ENCODE results near the gene MRPL45. TPM values are rescaled to one million over a fixed set of nuclear protein-coding genes. Genes with fewer than 3 reads are reported as not detected.

MRPL45 gene
- total and polyA plus RNA-seq, 2 donors (not counting 3 experiments of a cell fraction or from before 2014, with no cell fraction given): 41.2 to 45.5 TPM

GRCh38 chr17:38353086-38353604 lies 56.2 kb downstream of the MRPL45 start:
- Histone ChIP-seq H3K36me3 (ENCODE audit: control insufficient read depth in 2 of 2, extremely low read depth in 1 of 2, insufficient read depth in 2 of 2, low read length in 2 of 2) (no peaks in the 10 kb centered on the region), H3K27ac (ENCODE audit: insufficient read depth, low read depth, low read length) (no peak overlapping the region), H3K79me2 (ENCODE audit: control insufficient read depth, insufficient read depth, low read length) (peaks cover 4% of the 10 kb centered on the region), H3K4me3 (replicated peaks in 1 of 3; ENCODE audit: insufficient read depth in 1 of 3, low read depth in 1 of 3, low read length in 3 of 3) (peak overlapping the region; percentile 66 to 69 (median 69)), H3K9me3 (replicated peaks; ENCODE audit: control insufficient read depth, insufficient read depth, low read length) (no peaks in the 10 kb centered on the region), H4K20me1 (replicated peaks; ENCODE audit: control insufficient read depth, extremely low read depth, insufficient read depth, low read length) (no peaks in the 10 kb centered on the region), H3K4me2 (ENCODE audit: insufficient read depth, low read length) (peak overlapping the region; percentile 91), H2AFZ (ENCODE audit: low read depth, low read length) (peak overlapping the region; percentile 34), H3K4me1 (ENCODE audit: control insufficient read depth, extremely low read depth, insufficient read depth, low read length) (peaks cover 8% of the 10 kb centered on the region), H3K9me1 (replicated peaks; ENCODE audit: control insufficient read depth, extremely low read depth, insufficient read depth, low read length) (no peaks in the 10 kb centered on the region), H3K9ac (replicated peaks; ENCODE audit: extremely low read depth, insufficient read depth, low read length) (peak overlapping the region; percentile 59), H3K27me3 (ENCODE audit: control insufficient read depth in 2 of 2, insufficient read depth in 2 of 2, low read length in 2 of 2) (no peaks in the 10 kb centered on the region)
- no peak for TF ChIP-seq GATA2 (IDR thresholded peaks at IDR 0.05; ENCODE audit: insufficient read depth, insufficient read length, low read depth, low read length)
- no peak for TF ChIP-seq MAX (IDR thresholded peaks at IDR 0.05; ENCODE audit: insufficient read depth, insufficient read length)
- TF ChIP-seq EZH2 (IDR thresholded peaks at IDR 0.05; ENCODE audit: borderline replicate concordance, low read depth, low read length, severe bottlenecking): no peak
- TF ChIP-seq POLR2AphosphoS5 (IDR thresholded peaks at IDR 0.05; ENCODE audit: insufficient read depth, low read depth, low read length): no peak
- no peak for TF ChIP-seq JUN (IDR thresholded peaks at IDR 0.05; ENCODE audit: borderline replicate concordance, insufficient read depth, insufficient read length, low read depth)
- no peak for TF ChIP-seq MYC (IDR thresholded peaks at IDR 0.05; ENCODE audit: low read depth, low read length)
- no peak for TF ChIP-seq FOS (IDR thresholded peaks at IDR 0.05; ENCODE audit: borderline replicate concordance, insufficient read depth, low read length)
- no peak for TF ChIP-seq POLR2A (IDR thresholded peaks at IDR 0.05; ENCODE audit: low read depth, low read length)
- TF ChIP-seq, protein P1, sequence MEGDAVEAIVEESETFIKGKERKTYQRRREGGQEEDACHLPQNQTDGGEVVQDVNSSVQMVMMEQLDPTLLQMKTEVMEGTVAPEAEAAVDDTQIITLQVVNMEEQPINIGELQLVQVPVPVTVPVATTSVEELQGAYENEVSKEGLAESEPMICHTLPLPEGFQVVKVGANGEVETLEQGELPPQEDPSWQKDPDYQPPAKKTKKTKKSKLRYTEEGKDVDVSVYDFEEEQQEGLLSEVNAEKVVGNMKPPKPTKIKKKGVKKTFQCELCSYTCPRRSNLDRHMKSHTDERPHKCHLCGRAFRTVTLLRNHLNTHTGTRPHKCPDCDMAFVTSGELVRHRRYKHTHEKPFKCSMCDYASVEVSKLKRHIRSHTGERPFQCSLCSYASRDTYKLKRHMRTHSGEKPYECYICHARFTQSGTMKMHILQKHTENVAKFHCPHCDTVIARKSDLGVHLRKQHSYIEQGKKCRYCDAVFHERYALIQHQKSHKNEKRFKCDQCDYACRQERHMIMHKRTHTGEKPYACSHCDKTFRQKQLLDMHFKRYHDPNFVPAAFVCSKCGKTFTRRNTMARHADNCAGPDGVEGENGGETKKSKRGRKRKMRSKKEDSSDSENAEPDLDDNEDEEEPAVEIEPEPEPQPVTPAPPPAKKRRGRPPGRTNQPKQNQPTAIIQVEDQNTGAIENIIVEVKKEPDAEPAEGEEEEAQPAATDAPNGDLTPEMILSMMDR (IDR thresholded peaks at IDR 0.05; ENCODE audit: extremely low read depth in 1 of 2, insufficient read depth in 1 of 2, low read depth in 1 of 2, low read length in 2 of 2): no peak
- FAIRE-seq (no peak), DNase-seq (ENCODE audit: low read depth, low spot score) (no peak)
- intact Hi-C loops (cut with micrococcal nuclease) (loop anchor here (5.0 kb wide), 1 partner anchor 139 kb away; no protein-coding TSS in a partner anchor), dilution Hi-C loops (cut with MboI; ENCODE audit: extremely low pct_ligation_motif_present, low sequenced_read_pairs) (no loop called here)
- ChIA-PET CTCF (interaction anchor here (1.0 to 4.7 kb wide), 14 partner anchors 10 to 316 kb away, joined by 3 to 57 read pairs (median 4); no protein-coding TSS in a partner anchor), POLR2A (interaction anchor here (0.6 kb wide), 2 partner anchors 9 to 40 kb away, joined by 3 read pairs; no protein-coding TSS in a partner anchor)
- BruUV-seq (replicated peaks): no TSS peak

Measured in endothelial cell of umbilical vein (primary cell).